H1 (cell line): ENCODE data around the gene RGS7BP. TPM values are rescaled to one million over a fixed set of nuclear protein-coding genes. Genes with fewer than 3 reads are reported as not detected.

ENCODE experiments used
- CTCF ChIA-PET: fragments of 300-600 bp; sonication (Branson Sonifier 250); formaldehyde crosslinking; loops from one replicate; lab custom pipeline; 2021; ENCODE audit not compliant: partially characterized antibody; lab: Charles Lee
- POLR2A ChIA-PET: fragments of 300-600 bp; sonication (Branson Sonifier 250); formaldehyde crosslinking; loops from one replicate; lab custom pipeline; 2021; ENCODE audit warnings: inconsistent platforms; ENCODE audit not compliant: partially characterized antibody; lab: Charles Lee
- DNase-seq, 2 experiments: peaks; one replicate each; pipeline versions ENCODE4 v3.0.0 to v3.0.0-alpha.2; 2010 to 2022; ENCODE audit warnings: low spot score in 2 of 2, low read depth in 1 of 2, mixed read lengths in 1 of 2
- FAIRE-seq: peaks from 2 replicates; lab custom pipeline; 2011; peaks lifted over from hg19 to GRCh38; lab: Jason Lieb, UNC
- H2AFZ ChIP-seq: 2 replicates; pipeline ENCODE4 v1.8.1; 2012; ENCODE audit warnings: low read length, inconsistent platforms
- H2AK5ac ChIP-seq: 2 replicates; pipeline ENCODE4 v1.6.1; 2013; ENCODE audit warnings: low read depth, low read length
- H2BK120ac ChIP-seq: replicated peaks from 2 replicates; pipeline ENCODE3; 2013; ENCODE audit warnings: low read depth, low read length, inconsistent platforms
- H2BK12ac ChIP-seq: 2 replicates; pipeline ENCODE4 v1.6.1; 2013; ENCODE audit warnings: low read depth, low read length
- H2BK15ac ChIP-seq: 2 replicates; pipeline ENCODE4 v1.6.1; 2013; ENCODE audit warnings: low read length
- H2BK20ac ChIP-seq: 2 replicates; pipeline ENCODE4 v1.6.1; 2013; ENCODE audit warnings: low read length
- H2BK5ac ChIP-seq: 2 replicates; pipeline ENCODE4 v1.6.1; 2013; ENCODE audit warnings: low read depth, low read length
- H3K14ac ChIP-seq: 2 replicates; pipeline ENCODE4 v1.6.1; 2013; ENCODE audit warnings: inconsistent platforms; ENCODE audit not compliant: insufficient read length
- H3K18ac ChIP-seq: 2 replicates; pipeline ENCODE4 v1.6.1; 2013; ENCODE audit warnings: low read length; ENCODE audit errors: extremely low read depth
- H3K23ac ChIP-seq: 2 replicates; pipeline ENCODE4 v1.6.1; 2013; ENCODE audit warnings: inconsistent platforms; ENCODE audit not compliant: insufficient read length
- H3K23me2 ChIP-seq: 2 replicates; pipeline ENCODE4 v1.6.1; 2013; ENCODE audit warnings: low read depth, low read length
- H3K27ac ChIP-seq: 2 replicates; pipeline ENCODE4 v1.6.1; 2011; ENCODE audit warnings: low read depth, low read length, inconsistent platforms
- H3K27me3 ChIP-seq, 4 experiments: replicated peaks in 1 of 4; 1 replicate in 1 of 4; 2 replicates in 3 of 4; pipeline versions ENCODE4 v1.6.1 to v1.8.1; 2011 to 2013; ENCODE audit warnings: low read length in 3 of 4, mild to moderate bottlenecking in 3 of 4, inconsistent platforms in 2 of 4, mixed read lengths in 2 of 4, moderate library complexity in 1 of 4; ENCODE audit not compliant: control insufficient read depth in 3 of 4, insufficient read depth in 3 of 4; ENCODE audit errors: extremely low read depth in 1 of 4
- H3K36me3 ChIP-seq, 4 experiments: 2 replicates each; pipeline versions ENCODE4 v1.6.1 to v1.8.1; 2011 to 2013; ENCODE audit warnings: mild to moderate bottlenecking in 4 of 4, low read length in 3 of 4, moderate library complexity in 2 of 4, control low read depth in 1 of 4, inconsistent platforms in 1 of 4; ENCODE audit not compliant: insufficient read depth in 4 of 4, control insufficient read depth in 2 of 4
- H3K4ac ChIP-seq: replicated peaks from 2 replicates; pipeline ENCODE3; 2013; ENCODE audit warnings: low read length, low read depth, mixed read lengths, inconsistent platforms; ENCODE audit not compliant: insufficient read length
- H3K4me1 ChIP-seq, 4 experiments: replicated peaks in 1 of 4; 1 replicate in 1 of 4; 2 replicates in 3 of 4; pipeline versions ENCODE4 v1.6.1 to v1.8.1; 2011 to 2013; ENCODE audit warnings: low read length in 3 of 4, inconsistent platforms in 2 of 4, mixed read lengths in 1 of 4; ENCODE audit not compliant: insufficient read depth in 4 of 4, control insufficient read depth in 3 of 4
- H3K4me2 ChIP-seq, 2 experiments: 2 replicates each; pipeline versions ENCODE4 v1.6.1 to v1.8.1; 2011 to 2013; ENCODE audit warnings: low read depth in 2 of 2, low read length in 2 of 2, control low read depth in 1 of 2, inconsistent platforms in 1 of 2, mild to moderate bottlenecking in 1 of 2; ENCODE audit not compliant: insufficient read depth in 1 of 2
- H3K4me3 ChIP-seq, 4 experiments: fragments of 200-600, 300-600 bp in 1 of 4; sonication (generic), shearing (Covaris generic), sonication (Bioruptor Twin) in 1 of 4; 2 replicates each; pipeline versions ENCODE4 v1.5.1 to v1.8.1; 2011 to 2016; ENCODE audit warnings: low read length in 4 of 4, low read depth in 3 of 4, control low read depth in 2 of 4, inconsistent platforms in 2 of 4, mild to moderate bottlenecking in 2 of 4, mixed read lengths in 1 of 4, moderate library complexity in 1 of 4; ENCODE audit not compliant: insufficient read depth in 2 of 4; ENCODE audit errors: extremely low read depth in 1 of 4
- H3K56ac ChIP-seq: replicated peaks from 2 replicates; pipeline ENCODE3; 2013; ENCODE audit warnings: low read depth, mild to moderate bottlenecking, mixed read lengths, low read length, inconsistent platforms; ENCODE audit not compliant: insufficient read length
- H3K79me1 ChIP-seq: 2 replicates; pipeline ENCODE4 v1.6.1; 2013; ENCODE audit warnings: low read depth, low read length, control low read depth
- H3K79me2 ChIP-seq, 2 experiments: 2 replicates each; pipeline versions ENCODE4 v1.6.1 to v1.8.1; 2012 to 2013; ENCODE audit warnings: low read length in 2 of 2, mild to moderate bottlenecking in 2 of 2, inconsistent platforms in 1 of 2; ENCODE audit not compliant: insufficient read depth in 2 of 2, control insufficient read depth in 1 of 2
- H3K9ac ChIP-seq, 4 experiments: replicated peaks in 1 of 4; 1 replicate in 1 of 4; 2 replicates in 3 of 4; pipeline versions ENCODE4 v1.6.1 to v1.8.1; 2011 to 2013; ENCODE audit warnings: low read depth in 3 of 4, low read length in 3 of 4, control low read depth in 2 of 4, mild to moderate bottlenecking in 2 of 4, moderate library complexity in 2 of 4, inconsistent platforms in 1 of 4; ENCODE audit errors: extremely low read depth in 1 of 4
- H3K9me3 ChIP-seq, 2 experiments: 2 replicates each; pipeline versions ENCODE4 v1.6.1 to v1.8.1; 2012 to 2013; ENCODE audit warnings: mild to moderate bottlenecking in 2 of 2, moderate library complexity in 2 of 2, control low read depth in 1 of 2, inconsistent platforms in 1 of 2, low read depth in 1 of 2, low read length in 1 of 2, mixed read lengths in 1 of 2; ENCODE audit not compliant: insufficient read depth in 2 of 2
- H4K20me1 ChIP-seq, 2 experiments: replicated peaks in 1 of 2; 2 replicates each; pipeline versions ENCODE3 to v1.8.1; 2011 to 2013; ENCODE audit warnings: inconsistent platforms in 2 of 2, low read length in 2 of 2, mild to moderate bottlenecking in 1 of 2; ENCODE audit not compliant: insufficient read depth in 2 of 2, control insufficient read depth in 1 of 2
- H4K5ac ChIP-seq: 2 replicates; pipeline ENCODE4 v1.6.1; 2013; ENCODE audit warnings: low read length, low read depth, mixed read lengths, inconsistent platforms; ENCODE audit not compliant: insufficient read length
- H4K8ac ChIP-seq: 2 replicates; pipeline ENCODE4 v1.8.0; 2013; ENCODE audit warnings: mild to moderate bottlenecking, moderate library complexity, low read length, inconsistent platforms; ENCODE audit not compliant: insufficient read depth; ENCODE audit errors: extremely low read depth
- H4K91ac ChIP-seq: replicated peaks from 2 replicates; pipeline ENCODE3; 2013; ENCODE audit warnings: low read length, mixed read lengths, inconsistent platforms; ENCODE audit not compliant: insufficient read length
- CTBP2 ChIP-seq: IDR thresholded peaks from 2 replicates; pipeline ENCODE4 v1.7.0; 2011; ENCODE audit warnings: borderline replicate concordance, mild to moderate bottlenecking, moderate library complexity, mixed read lengths, low read length; ENCODE audit not compliant: insufficient read depth, insufficient read length
- CTCF ChIP-seq, 3 experiments: IDR thresholded peaks; 1 replicate in 2 of 3; 2 replicates in 1 of 3; pipeline versions ENCODE4 v1.5.1 to v1.6.1; 2011; ENCODE audit warnings: low read length in 3 of 3, mild to moderate bottlenecking in 3 of 3, inconsistent platforms in 2 of 3, low read depth in 1 of 3, moderate library complexity in 1 of 3; ENCODE audit not compliant: insufficient read depth in 1 of 3; ENCODE audit errors: control extremely low read depth in 1 of 3
- FOSL1 ChIP-seq: IDR thresholded peaks from 2 replicates; pipeline ENCODE4 v1.6.1; 2011; ENCODE audit warnings: mild to moderate bottlenecking, low read depth, low read length, moderate library complexity; ENCODE audit not compliant: insufficient read depth
- HDAC6 ChIP-seq: IDR thresholded peaks from one replicate; pipeline ENCODE4 v1.7.1; 2012; ENCODE audit warnings: low read depth, mild to moderate bottlenecking, inconsistent platforms, low read length, moderate library complexity
- JUN ChIP-seq: IDR thresholded peaks from 2 replicates; pipeline ENCODE4 v1.6.1; 2011; ENCODE audit warnings: low read depth, mild to moderate bottlenecking, improper control_type of control experiment, low read length
- KDM4A ChIP-seq: IDR thresholded peaks from one replicate; pipeline ENCODE4 v1.7.1; 2012; ENCODE audit warnings: low read depth, mild to moderate bottlenecking, moderate library complexity, low read length, inconsistent platforms; ENCODE audit not compliant: severe bottlenecking
- KDM5A ChIP-seq: fragments of 200-600 bp; IDR thresholded peaks from 2 replicates; pipeline ENCODE4 v1.7.1; 2012; ENCODE audit warnings: mild to moderate bottlenecking, low read length, inconsistent platforms, mixed read lengths
- MAX ChIP-seq: IDR thresholded peaks from 2 replicates; pipeline ENCODE4 v1.6.1; 2012; ENCODE audit warnings: inconsistent platforms
- RFX5 ChIP-seq: IDR thresholded peaks from 2 replicates; pipeline ENCODE4 v1.6.1; 2011; ENCODE audit warnings: low read depth, low read length, improper control_type of control experiment, borderline replicate concordance
- SIRT6 ChIP-seq: IDR thresholded peaks from one replicate; pipeline ENCODE4 v1.7.1; 2012; ENCODE audit warnings: low read length, inconsistent platforms
- YY1 ChIP-seq: IDR thresholded peaks from 2 replicates; pipeline ENCODE4 v1.6.1; 2011; ENCODE audit warnings: low read depth, mild to moderate bottlenecking, low read length
- WGBS, 2 experiments: shearing (Covaris generic) in 1 of 2; methylation state at CpG; one replicate each; pipeline versions ENCODE4 v1.1.6 to v1.1.7; 2013 to 2015; ENCODE audit warnings: low lambda C conversion rate in 2 of 2, mixed read lengths in 2 of 2, inconsistent platforms in 1 of 2, low coverage in 1 of 2, missing lambda C conversion rate in 1 of 2; ENCODE audit not compliant: insufficient replicate concordance in 2 of 2, insufficient coverage in 1 of 2, insufficient read length in 1 of 2; ENCODE audit errors: extremely low coverage in 1 of 2, missing lambda C conversion rate in 1 of 2; 5-methylcytosine and 5-hydroxymethylcytosine counted together
- polyA plus RNA-seq, 7 experiments: library from polyadenylated mRNA; depleted of rRNA in 3 of 7; stranded (reverse) in 5 of 7; unstranded in 2 of 7; fragments of >200 nt in 5 of 7; fragments of 200-250 nt in 2 of 7; gene quantifications; 1 replicate in 5 of 7; 2 replicates in 1 of 7; 4 replicates in 1 of 7; pipeline versions ENCODE4 v1.2.1 to v1.2.3, GENCODE V29; 2011 to 2013; ENCODE audit warnings: missing spikeins in 2 of 7, mixed read lengths in 2 of 7
- total RNA-seq: library from RNA; stranded (reverse); fragmentation: NEBNext Ultra II Directional; extraction: Animal tissue kit (Norgen Biotek cat#: 25700); gene quantifications from 2 replicates; pipeline ENCODE4 v1.2.1, GENCODE V29; 2021

Gene RGS7BP
- total and polyA plus RNA-seq, 2 of the 8 experiments (the other 6 are each of a cell fraction or from before 2014, with no cell fraction given) = 0.65 to 2.3 TPM

GRCh38 chr5:64516216-64516615 is 10.4 kb downstream of the RGS7BP start:
- Histone ChIP-seq H4K5ac (no peak overlapping the region), H2AK5ac (no peak overlapping the region), H4K91ac (no peak overlapping the region), H3K4me2 (no peak overlapping the region), H3K9ac (no peak overlapping the region), H3K27ac (no peak overlapping the region), H3K79me1 (no peaks in the 10 kb centered on the region), H2AFZ (no peak overlapping the region), H3K27me3 (no peaks in the 10 kb centered on the region), H3K18ac (no peak overlapping the region), H4K8ac (no peak overlapping the region), H3K23me2 (no peaks in the 10 kb centered on the region), H2BK12ac (no peak overlapping the region), H2BK120ac (no peak overlapping the region), H3K4ac (no peak overlapping the region), H2BK5ac (no peak overlapping the region), H2BK20ac (no peak overlapping the region), H3K14ac (no peak overlapping the region), H3K4me3 (no peak overlapping the region), H2BK15ac (no peak overlapping the region), H3K9me3 (no peaks in the 10 kb centered on the region), H4K20me1 (no peaks in the 10 kb centered on the region), H3K36me3 (no peaks in the 10 kb centered on the region), H3K56ac (no peak overlapping the region), H3K4me1 (no peaks in the 10 kb centered on the region), H3K79me2 (no peaks in the 10 kb centered on the region), H3K23ac (no peak overlapping the region)
- 87% methylated on average over 4 of the region's 4 CpGs; no CpG with 5 or more reads in 1 of the 2 experiments for WGBS, 2 experiments
- DNase-seq (no peak), FAIRE-seq (no peak)
- CTCF ChIA-PET = interaction anchor here (1.3 to 1.6 kb wide), 2 partner anchors 9 to 78 kb away, joined by 3 to 5 read pairs; partner anchors contain the start of gene RGS7BP
- POLR2A ChIA-PET = interaction anchor here (1.5 kb wide), 1 partner anchor 10 kb away, joined by 5 read pairs; the partner anchor contains the start of gene RGS7BP
- TF ChIP-seq MAX (no peak), KDM5A (no peak), CTCF (IDR thresholded peaks at IDR 0.05; ENCODE audit: control extremely low read depth in 1 of 3, insufficient read depth in 1 of 3, low read depth in 1 of 3, low read length in 3 of 3) (no peak), YY1 (no peak), CTBP2 (no peak), RFX5 (no peak), HDAC6 (no peak), KDM4A (no peak), SIRT6 (no peak), JUN (no peak), FOSL1 (no peak)
